ENCODE data around the gene CD300LF.

The CD300LF gene

GRCh38 chr17:74682028-74682427 is 30.7 kb downstream of the CD300LF start:
- H3K27me3 ChIP-seq (ENCODE audit: insufficient read depth, low read length) = peaks cover 5% of the 10 kb centered on the region; the same call in 1 of the 2 replicates
- peaks cover 15% of the 10 kb centered on the region for H3K4me1 ChIP-seq (ENCODE audit: insufficient read depth, low read length)
- no peak overlapping the region for H3K4me3 ChIP-seq (ENCODE audit: low read length)
- H3K27ac ChIP-seq (ENCODE audit: low read depth, low read length) = no peak overlapping the region
- no peaks in the 10 kb centered on the region for H3K36me3 ChIP-seq (ENCODE audit: insufficient read depth, low read length)
- no peak overlapping the region for H3K9ac ChIP-seq (ENCODE audit: low read depth, low read length)
- H3K9me3 ChIP-seq (ENCODE audit: insufficient read depth, low read depth, low read length) = no peaks in the 10 kb centered on the region
- WGBS = 85% methylated on average over 6 of the region's 6 CpGs

- H3K4me1 ChIP-seq (ENCODE audit: insufficient read depth, low read length) = peaks cover 15% of the 10 kb centered on the region
Measured at GRCh38 chr17:74680941-74681340, 31.8 kb downstream of the CD300LF start.

GRCh38 chr17:74680213-74680612 is 32.5 kb downstream of the CD300LF start:
- Histone ChIP-seq H3K27ac (ENCODE audit: low read depth, low read length) (no peak overlapping the region), H3K27me3 (ENCODE audit: insufficient read depth, low read length) (no peaks in the 10 kb centered on the region; the same call in 1 of the 2 replicates), H3K4me3 (ENCODE audit: low read length) (no peak overlapping the region), H3K9me3 (ENCODE audit: insufficient read depth, low read depth, low read length) (no peaks in the 10 kb centered on the region), H3K36me3 (ENCODE audit: insufficient read depth, low read length) (no peaks in the 10 kb centered on the region), H3K9ac (ENCODE audit: low read depth, low read length) (no peak overlapping the region), H3K4me1 (ENCODE audit: insufficient read depth, low read length) (peaks cover 15% of the 10 kb centered on the region)
- 88% methylated on average over 2 of the region's 2 CpGs for WGBS

More at GRCh38 chr17:74680941-74681340, 31.8 kb downstream of the CD300LF start:
- H3K9me3 ChIP-seq (ENCODE audit: insufficient read depth, low read depth, low read length) = no peaks in the 10 kb centered on the region
- no peak overlapping the region for H3K9ac ChIP-seq (ENCODE audit: low read depth, low read length)
- no peak overlapping the region for H3K27ac ChIP-seq (ENCODE audit: low read depth, low read length)
- no peaks in the 10 kb centered on the region for H3K36me3 ChIP-seq (ENCODE audit: insufficient read depth, low read length)
- H3K4me3 ChIP-seq (ENCODE audit: low read length) = no peak overlapping the region
- peaks cover 5% of the 10 kb centered on the region; the same call in 1 of the 2 replicates for H3K27me3 ChIP-seq (ENCODE audit: insufficient read depth, low read length)
- WGBS = 76% methylated on average over 5 of the region's 5 CpGs

GRCh38 chr17:74679374-74679773 is 33.3 kb downstream of the CD300LF start:
- Histone ChIP-seq H3K27me3 (ENCODE audit: insufficient read depth, low read length) (peaks cover 6% of the 10 kb centered on the region; the same call in 1 of the 2 replicates), H3K36me3 (ENCODE audit: insufficient read depth, low read length) (no peaks in the 10 kb centered on the region), H3K9ac (ENCODE audit: low read depth, low read length) (no peak overlapping the region), H3K9me3 (ENCODE audit: insufficient read depth, low read depth, low read length) (no peaks in the 10 kb centered on the region), H3K4me1 (ENCODE audit: insufficient read depth, low read length) (peaks cover 15% of the 10 kb centered on the region), H3K27ac (ENCODE audit: low read depth, low read length) (no peak overlapping the region), H3K4me3 (ENCODE audit: low read length) (no peak overlapping the region)
- 92% methylated on average over 2 of the region's 2 CpGs for WGBS

- peaks cover 11% of the 10 kb centered on the region for H3K27me3 ChIP-seq (ENCODE audit: insufficient read depth, low read length)
- H3K4me1 ChIP-seq (ENCODE audit: insufficient read depth, low read length) = peaks cover 15% of the 10 kb centered on the region
- H3K9me3 ChIP-seq (ENCODE audit: insufficient read depth, low read depth, low read length) = no peaks in the 10 kb centered on the region
- H3K9ac ChIP-seq (ENCODE audit: low read depth, low read length) = no peak overlapping the region
- no peak overlapping the region for H3K27ac ChIP-seq (ENCODE audit: low read depth, low read length)
- WGBS = 48% methylated on average over 2 of the region's 2 CpGs
- H3K36me3 ChIP-seq (ENCODE audit: insufficient read depth, low read length) = no peaks in the 10 kb centered on the region
- H3K4me3 ChIP-seq (ENCODE audit: low read length) = no peak overlapping the region
Measured at GRCh38 chr17:74678541-74678940, 34.2 kb downstream of the CD300LF start.

- Histone ChIP-seq H3K4me3 (ENCODE audit: low read length) (no peak overlapping the region), H3K27me3 (ENCODE audit: insufficient read depth, low read length) (peaks cover 18% of the 10 kb centered on the region), H3K9ac (ENCODE audit: low read depth, low read length) (no peak overlapping the region), H3K4me1 (ENCODE audit: insufficient read depth, low read length) (peaks cover 15% of the 10 kb centered on the region), H3K27ac (ENCODE audit: low read depth, low read length) (no peak overlapping the region), H3K36me3 (ENCODE audit: insufficient read depth, low read length) (no peaks in the 10 kb centered on the region), H3K9me3 (ENCODE audit: insufficient read depth, low read depth, low read length) (no peaks in the 10 kb centered on the region)
- 36% methylated on average over 9 of the region's 9 CpGs for WGBS
Measured at GRCh38 chr17:74677558-74678466, 34.9 kb downstream of the CD300LF start.

- Histone ChIP-seq H3K4me1 (ENCODE audit: insufficient read depth, low read length) (no peaks in the 10 kb centered on the region), H3K27ac (ENCODE audit: low read depth, low read length) (no peak overlapping the region), H3K9me3 (ENCODE audit: insufficient read depth, low read depth, low read length) (no peaks in the 10 kb centered on the region), H3K36me3 (ENCODE audit: insufficient read depth, low read length) (no peaks in the 10 kb centered on the region), H3K4me3 (ENCODE audit: low read length) (no peak overlapping the region), H3K9ac (ENCODE audit: low read depth, low read length) (no peak overlapping the region), H3K27me3 (ENCODE audit: insufficient read depth, low read length) (peaks cover 76% of the 10 kb centered on the region)
- WGBS = 7% methylated on average over 57 of the region's 57 CpGs
Measured at GRCh38 chr17:74671031-74671771, 41.5 kb downstream of the CD300LF start.

GRCh38 chr17:74670329-74670728 is 42.4 kb downstream of the CD300LF start:
- WGBS = 72% methylated on average over 6 of the region's 6 CpGs

GRCh38 chr17:74663561-74663960 is 49.2 kb downstream of the CD300LF start:
- H3K9me3 ChIP-seq (ENCODE audit: insufficient read depth, low read depth, low read length) = no peaks in the 10 kb centered on the region
- H3K27me3 ChIP-seq (ENCODE audit: insufficient read depth, low read length) = peaks cover 19% of the 10 kb centered on the region
- 0 out of 2 replicates have a peak, but pooled peaks cover 2% of the 10 kb centered on the region for H3K4me1 ChIP-seq (ENCODE audit: insufficient read depth, low read length)
- H3K9ac ChIP-seq (ENCODE audit: low read depth, low read length) = no peak overlapping the region
- WGBS = 100% methylated on average over 1 of the region's 3 CpGs
- no peaks in the 10 kb centered on the region for H3K36me3 ChIP-seq (ENCODE audit: insufficient read depth, low read length)
- no peak overlapping the region for H3K4me3 ChIP-seq (ENCODE audit: low read length)
- no peak overlapping the region for H3K27ac ChIP-seq (ENCODE audit: low read depth, low read length)

More at GRCh38 chr17:74670329-74670728, 42.4 kb downstream of the CD300LF start:
- H3K36me3 ChIP-seq (ENCODE audit: insufficient read depth, low read length) = no peaks in the 10 kb centered on the region
- H3K4me1 ChIP-seq (ENCODE audit: insufficient read depth, low read length) = no peaks in the 10 kb centered on the region
- H3K4me3 ChIP-seq (ENCODE audit: low read length) = no peak overlapping the region
- H3K27ac ChIP-seq (ENCODE audit: low read depth, low read length) = no peak overlapping the region
- no peak overlapping the region for H3K9ac ChIP-seq (ENCODE audit: low read depth, low read length)
- H3K27me3 ChIP-seq (ENCODE audit: insufficient read depth, low read length) = peaks cover 76% of the 10 kb centered on the region
- no peaks in the 10 kb centered on the region for H3K9me3 ChIP-seq (ENCODE audit: insufficient read depth, low read depth, low read length)

GRCh38 chr17:74659889-74660288 is 52.8 kb downstream of the CD300LF start:
- Histone ChIP-seq H3K4me3 (ENCODE audit: low read length) (no peak overlapping the region), H3K9me3 (ENCODE audit: insufficient read depth, low read depth, low read length) (no peaks in the 10 kb centered on the region), H3K36me3 (ENCODE audit: insufficient read depth, low read length) (no peaks in the 10 kb centered on the region), H3K4me1 (ENCODE audit: insufficient read depth, low read length) (0 out of 2 replicates have a peak, but pooled peaks cover 2% of the 10 kb centered on the region), H3K27ac (ENCODE audit: low read depth, low read length) (no peak overlapping the region), H3K9ac (ENCODE audit: low read depth, low read length) (no peak overlapping the region), H3K27me3 (ENCODE audit: insufficient read depth, low read length) (no peaks in the 10 kb centered on the region; the same call in 1 of the 2 replicates)
- WGBS = no CpG with 5 or more reads among the region's 4 CpGs

GRCh38 chr17:74658620-74659019 is 54.1 kb downstream of the CD300LF start:
- Histone ChIP-seq H3K9me3 (ENCODE audit: insufficient read depth, low read depth, low read length) (no peaks in the 10 kb centered on the region), H3K27ac (ENCODE audit: low read depth, low read length) (no peak overlapping the region), H3K4me3 (ENCODE audit: low read length) (no peak overlapping the region), H3K4me1 (ENCODE audit: insufficient read depth, low read length) (0 out of 2 replicates have a peak, but pooled peaks cover 2% of the 10 kb centered on the region), H3K27me3 (ENCODE audit: insufficient read depth, low read length) (peaks cover 5% of the 10 kb centered on the region), H3K9ac (ENCODE audit: low read depth, low read length) (no peak overlapping the region), H3K36me3 (ENCODE audit: insufficient read depth, low read length) (no peaks in the 10 kb centered on the region)
- 88% methylated on average over 6 of the region's 6 CpGs for WGBS

Measured in HUES64 (cell line).